NCI-H1417 treated with DMSO at 0.1 percent for 48 hours (cell line): ENCODE results near the gene VSIR.

Experiments
- DNase-seq: peaks from one replicate; lab custom pipeline; 2025; lab: John Stamatoyannopoulos, UW

VSIR gene

DNA sequence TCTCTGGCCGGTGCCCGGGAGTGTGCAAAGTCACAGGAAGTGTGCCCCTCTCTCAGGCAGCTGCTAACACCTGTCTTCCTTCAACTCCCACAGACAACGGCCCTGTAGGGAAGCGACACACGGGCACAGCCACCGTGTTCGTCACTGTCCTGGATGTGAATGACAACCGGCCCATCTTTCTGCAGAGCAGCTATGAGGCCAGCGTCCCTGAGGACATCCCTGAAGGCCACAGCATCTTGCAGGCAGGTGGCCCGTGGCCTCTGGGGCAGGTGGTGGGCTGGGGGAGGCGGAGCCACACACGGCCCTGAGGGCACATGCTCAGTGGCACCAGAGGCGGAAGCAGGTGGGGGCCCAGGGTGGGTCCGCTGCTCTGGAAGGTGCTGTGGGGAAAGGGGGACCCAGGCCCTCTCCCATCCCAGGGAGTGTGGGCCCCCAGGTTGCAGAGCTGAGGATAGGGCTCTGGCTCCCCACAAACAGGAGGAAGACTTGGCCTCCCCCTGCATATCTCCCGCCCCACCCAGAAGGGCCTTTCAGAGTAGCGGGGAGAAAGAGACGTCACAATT lies 60.7 kb downstream of the VSIR start:
- no peak for DNase-seq

DNA sequence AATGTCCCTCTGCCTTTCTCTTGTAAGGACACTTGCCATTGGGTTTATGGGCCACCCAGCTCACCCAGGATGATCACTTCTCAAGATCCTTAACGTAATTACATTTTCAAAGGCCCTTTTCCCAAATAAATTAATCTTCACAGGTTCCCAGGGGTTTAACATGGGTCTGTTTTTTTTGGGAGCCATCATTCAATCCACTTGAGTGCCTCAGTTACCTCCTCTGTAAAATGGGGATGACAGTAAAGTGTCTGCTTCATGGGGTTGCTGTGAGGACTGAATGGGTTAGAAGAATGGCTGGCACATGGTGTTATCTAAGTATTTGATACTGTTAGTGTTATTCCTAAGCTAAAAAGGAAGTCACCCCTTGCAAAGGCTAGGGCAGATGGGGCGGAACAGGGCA lies 61.1 kb downstream of the VSIR start:
- no peak for DNase-seq

DNA sequence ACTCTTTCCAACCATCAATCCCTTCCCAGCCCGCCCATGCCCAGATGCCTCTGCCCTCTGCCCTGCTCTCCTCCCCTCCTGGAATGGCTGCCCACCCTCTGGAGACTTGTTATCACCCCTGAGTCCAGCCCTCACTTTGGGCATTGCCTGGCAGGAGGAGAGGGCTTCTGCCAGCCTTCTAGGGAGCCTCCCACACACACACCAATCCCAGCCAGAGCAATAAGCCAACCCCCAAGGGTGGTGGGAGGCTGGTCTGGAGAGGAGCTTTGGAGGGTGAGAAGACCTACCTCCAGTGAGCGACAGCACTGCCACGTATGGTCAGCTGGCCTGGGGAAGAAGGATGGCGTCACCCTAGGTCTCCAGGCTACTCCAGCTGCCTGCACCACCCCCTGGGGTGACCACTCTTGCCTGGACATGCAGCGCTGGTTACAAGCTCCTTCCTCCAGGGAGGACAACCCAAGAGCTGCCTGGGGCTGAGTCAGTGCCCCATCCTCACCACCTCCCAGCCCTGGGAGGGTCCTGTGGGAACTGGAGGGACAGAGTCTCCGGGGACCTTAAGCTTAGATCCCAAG lies 62.2 kb downstream of the VSIR start:
- DNase-seq, result no peak

DNA sequence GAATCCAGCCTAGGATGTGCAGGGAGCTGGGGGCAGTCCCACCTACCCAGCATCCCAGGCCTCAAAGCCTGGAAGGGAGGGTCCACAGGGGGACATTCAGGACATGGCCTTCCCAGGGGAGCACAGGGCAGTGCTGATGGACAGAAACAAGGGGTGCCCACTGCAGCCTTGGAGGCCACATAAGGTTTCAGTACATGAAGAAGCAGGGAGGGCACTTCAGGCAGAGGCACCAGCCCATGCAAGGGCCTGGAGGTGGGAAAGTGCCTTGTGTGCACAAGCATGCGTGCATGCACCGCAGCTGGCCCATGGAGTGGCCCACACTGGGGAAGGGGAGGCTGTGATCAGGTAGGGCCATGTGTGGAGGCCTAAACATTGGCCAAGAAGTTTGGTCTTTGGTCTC lies 62.8 kb downstream of the VSIR start:
- no peak for DNase-seq

DNA sequence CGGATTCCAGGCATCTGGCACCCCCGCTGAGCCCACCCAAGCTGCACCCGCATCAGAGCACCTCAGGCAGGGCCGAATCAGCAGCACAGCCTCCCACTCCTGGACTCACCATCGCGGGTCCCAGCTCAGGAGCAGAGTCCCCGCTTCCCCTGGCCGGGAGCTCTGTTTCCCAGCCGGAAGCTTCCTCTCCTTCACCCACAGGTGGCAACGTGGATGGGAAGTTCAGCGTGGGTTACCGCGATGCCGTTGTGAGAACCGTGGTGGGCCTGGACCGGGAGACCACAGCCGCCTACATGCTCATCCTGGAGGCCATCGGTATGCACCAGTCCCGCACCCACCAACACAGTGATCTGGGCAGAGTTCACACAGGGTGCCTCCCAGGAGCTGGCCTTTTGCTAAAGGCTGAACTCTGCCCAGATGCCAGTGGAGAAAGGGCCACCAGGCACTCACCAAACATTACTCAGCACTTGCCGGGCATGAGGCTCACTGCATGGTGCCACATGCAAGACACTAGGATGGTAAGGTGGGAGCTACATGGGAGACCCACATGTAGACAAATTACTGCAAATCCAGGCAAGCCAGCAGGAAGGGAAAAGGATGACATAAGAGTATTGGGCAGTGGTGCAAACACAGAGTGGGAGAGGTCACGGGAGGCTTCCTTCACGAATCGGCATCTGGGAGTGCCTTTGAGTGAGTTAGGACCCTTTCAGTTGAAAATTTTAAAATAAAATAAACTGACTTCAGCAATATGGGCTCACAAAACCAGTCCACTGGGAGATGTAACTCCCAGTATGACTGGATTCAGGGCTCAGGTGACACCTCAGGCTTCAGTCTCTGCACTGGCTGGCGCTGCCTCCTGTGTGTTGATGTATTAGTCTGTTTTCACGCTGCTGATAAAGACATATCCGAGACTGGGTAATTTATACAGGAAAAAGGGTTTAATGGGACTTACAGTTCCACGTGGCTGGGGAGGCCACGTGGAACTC lies 64.1 kb downstream of the VSIR start:
- no peak for DNase-seq

DNA sequence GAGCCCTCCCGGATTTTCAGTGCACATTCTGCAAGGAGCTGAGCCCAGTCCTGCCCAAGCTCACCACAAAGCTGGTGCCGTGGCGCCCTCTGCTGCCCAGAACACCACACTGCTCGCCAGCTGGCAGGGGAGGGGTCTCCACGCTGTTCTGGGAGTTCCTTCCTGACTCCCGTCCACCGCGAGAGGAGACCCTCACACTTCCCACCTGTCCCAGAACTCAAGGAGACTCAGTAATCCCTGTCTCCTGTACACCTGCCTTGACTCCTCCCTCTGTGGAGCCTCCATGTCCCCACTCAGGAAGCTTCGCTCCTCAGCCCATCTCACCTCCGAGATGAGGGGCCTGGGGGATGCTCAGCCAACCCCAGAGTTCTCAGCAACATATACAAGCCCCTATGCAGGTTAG lies 65.0 kb downstream of the VSIR start:
- no peak for DNase-seq

DNA sequence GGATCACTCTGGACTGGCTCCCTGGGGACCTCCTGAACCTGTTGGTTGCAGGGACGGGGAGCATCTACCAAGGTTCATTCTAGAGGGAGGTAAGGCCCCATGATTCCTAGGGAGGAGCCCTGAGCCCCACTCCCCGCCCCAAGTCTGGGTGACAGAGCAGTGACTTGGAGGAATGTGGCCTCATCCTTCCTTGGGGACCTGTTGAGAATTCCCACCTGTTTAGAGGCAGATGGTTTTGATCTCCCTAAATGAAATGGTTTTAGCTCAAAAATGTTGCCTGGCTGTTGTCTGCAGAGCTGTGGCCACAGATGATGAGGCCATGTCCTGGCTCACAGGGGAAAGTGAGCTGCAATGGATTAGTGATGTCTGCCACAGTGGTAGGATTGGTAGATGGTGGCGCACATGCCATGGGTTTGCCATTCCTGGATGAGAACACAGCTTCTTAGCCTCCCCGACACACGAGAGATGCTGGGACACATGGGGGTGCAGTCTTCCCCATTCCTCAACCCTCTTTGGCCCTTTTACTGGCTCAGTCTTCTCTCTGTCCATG lies 66.0 kb downstream of the VSIR start:
- no peak for DNase-seq

DNA sequence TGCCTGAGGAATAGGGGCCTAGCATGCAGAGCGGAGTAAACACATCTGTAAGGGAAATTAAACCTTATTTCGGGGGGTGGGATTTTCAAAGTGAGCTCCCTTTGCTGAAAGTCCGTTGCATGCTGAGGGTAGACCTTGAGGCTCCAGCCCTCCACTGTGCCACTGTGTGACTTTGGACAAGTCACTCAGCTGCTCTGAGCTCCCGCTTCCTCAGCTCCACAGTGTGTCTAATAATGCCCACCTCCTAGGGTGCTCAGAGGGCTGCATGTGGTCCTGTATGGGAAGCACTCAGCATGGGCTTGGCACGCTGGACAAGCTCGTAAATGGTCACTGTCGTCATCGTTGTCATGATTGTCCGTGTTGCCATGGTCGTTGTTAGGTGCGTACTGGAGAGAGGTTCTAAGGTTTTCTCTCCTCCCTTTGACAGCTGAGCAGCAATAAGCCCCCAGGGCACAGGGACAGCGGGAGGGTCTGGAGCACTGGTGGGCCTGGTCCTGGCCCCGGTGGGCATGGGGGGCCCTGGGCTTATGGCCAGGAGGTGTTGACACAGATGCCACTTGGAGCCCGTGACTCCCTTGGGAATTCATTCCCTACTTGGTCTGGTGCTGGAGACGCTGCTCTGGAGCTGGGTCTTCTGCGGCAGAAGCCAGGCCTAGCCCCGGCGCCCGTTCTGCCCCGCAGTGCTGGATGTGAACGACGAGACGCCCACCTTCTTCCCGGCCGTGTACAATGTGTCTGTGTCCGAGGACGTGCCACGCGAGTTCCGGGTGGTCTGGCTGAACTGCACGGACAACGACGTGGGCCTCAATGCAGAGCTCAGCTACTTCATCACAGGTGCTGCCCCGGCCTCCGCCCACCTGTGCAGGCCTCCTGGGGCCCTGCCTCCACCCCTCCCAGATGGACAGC lies 66.9 kb downstream of the VSIR start:
- no peak for DNase-seq

DNA sequence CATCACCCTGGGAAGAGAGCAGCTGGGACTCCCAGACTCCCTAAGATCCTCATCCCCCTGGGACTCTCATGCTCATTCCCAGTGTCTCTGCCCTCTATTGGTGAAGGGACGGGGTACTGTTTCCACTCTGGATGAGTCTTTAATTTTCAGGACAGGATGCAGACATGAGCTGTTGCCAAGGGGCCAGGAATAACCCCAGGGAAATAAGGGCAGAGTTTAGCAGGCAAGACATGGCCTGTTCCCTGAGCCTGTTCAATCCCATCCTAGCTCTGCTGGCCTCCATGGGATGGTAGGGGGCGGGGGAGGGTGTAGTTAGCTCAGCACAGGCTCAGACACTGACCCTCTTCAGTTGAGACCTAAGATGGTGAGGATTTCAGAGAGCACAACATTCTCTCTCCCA lies 67.7 kb downstream of the VSIR start:
- no peak for DNase-seq

DNA sequence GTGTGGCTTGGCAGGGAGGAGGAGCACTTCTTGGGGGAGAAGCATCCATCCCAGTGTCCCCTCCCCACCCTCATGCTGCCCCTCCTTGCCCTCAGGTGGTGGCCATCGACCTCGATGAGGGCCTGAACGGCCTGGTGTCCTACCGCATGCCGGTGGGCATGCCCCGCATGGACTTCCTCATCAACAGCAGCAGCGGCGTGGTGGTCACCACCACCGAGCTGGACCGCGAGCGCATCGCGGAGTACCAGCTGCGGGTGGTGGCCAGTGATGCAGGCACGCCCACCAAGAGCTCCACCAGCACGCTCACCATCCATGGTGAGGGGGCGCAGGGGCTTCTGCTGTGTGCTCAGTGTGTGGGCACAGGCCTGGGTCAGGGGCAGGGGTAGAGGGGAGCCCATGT lies 68.5 kb downstream of the VSIR start:
- no peak for DNase-seq

DNA sequence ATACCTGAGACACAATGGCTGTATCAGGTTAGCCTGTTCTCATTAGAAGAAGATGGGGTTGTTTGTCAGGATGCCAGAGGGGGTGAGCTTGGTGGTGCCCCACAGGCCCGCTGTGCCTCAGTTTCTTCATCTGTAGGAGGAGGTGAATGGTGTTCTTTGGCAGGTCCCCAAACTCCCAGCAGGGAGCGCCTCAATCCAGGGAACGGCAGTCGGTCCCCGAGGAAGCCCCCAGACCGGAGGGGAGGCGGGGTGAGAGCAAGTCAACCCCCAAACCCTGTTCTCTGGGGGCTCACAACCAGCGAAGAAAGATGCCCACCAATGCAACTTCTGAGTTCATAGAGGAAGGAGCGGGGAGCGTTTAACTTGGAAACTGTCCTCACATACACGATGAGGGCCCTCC lies 69.7 kb downstream of the VSIR start:
- DNase-seq, result no peak

DNA sequence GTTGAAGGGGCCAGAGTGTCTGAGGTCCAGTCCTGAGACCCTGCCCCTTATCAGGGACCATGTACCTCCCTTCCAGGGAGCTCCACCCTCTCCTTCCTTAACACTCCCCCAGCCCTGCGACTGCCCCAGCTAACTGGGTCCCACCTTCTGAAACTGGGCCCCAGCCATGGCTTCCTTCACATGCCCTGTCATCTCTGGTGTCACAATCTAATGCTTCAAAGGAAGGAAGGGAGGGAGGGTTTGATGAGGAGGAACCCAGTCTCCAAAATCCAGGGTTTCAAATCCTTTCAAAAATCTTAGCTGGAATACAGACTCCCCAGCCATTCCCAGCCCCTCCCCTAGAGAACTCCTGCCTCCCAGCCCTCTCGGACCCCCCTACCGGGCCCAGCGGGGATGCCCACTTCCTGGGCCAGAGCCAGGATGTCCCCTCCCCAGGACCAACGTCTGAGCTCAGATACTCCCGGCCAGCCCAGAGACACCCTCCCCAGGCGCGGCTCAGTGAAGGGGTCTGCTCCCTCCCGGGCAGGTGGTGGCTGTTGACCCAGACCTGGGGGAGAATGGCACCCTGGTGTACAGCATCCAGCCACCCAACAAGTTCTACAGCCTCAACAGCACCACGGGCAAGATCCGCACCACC lies 71.7 kb downstream of the VSIR start:
- DNase-seq, result no peak

DNA sequence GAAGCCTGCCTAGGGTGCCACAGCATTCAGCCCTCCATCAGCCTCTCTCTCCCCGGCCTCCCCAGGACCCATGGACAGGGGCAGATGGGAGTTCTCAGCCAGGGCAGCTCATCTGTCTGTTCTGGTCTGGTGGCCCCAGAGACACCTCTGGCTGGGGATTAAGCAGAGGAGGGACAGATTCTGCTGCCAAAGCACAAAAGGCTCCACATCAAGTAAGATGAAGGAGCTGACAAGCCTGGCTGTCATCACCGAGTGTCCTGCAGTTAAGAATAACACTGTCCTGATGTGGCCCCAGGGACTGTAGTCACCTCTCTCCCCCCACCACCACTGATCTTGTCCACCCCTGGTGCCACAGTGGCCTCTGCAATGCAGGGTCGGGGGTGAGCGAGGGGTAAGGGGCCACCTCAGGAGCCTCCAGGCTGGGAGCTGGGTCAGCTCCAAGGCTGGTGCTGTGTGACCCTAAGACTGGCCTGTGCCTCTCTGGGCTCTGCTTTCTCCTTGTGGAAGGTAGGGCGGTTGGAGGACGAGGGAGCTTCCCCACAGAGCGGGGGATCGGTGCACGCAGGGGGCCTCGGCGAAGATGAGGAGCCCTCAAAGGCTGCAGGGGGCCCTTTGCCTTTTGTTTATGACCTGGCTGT lies 72.5 kb downstream of the VSIR start:
- DNase-seq, result no peak

DNA sequence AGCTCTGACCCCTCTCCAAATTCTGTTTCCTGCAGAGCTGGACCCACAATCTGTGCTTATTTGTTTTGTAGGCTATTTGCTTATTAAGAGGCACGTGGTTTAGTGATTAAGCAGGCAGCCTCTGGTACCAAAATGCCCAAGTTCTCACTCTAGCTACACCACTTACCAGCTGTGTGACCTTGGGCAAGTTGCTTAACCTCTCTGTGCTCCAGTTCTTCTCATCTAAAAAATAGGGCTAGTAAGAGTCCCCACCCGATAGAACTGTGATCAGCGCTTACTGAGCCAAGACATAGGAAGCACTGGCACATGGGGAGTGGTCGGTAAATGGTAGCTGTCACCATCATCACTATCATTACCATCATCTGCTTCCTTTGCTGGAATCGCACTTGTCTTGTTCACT lies 74.6 kb downstream of the VSIR start:
- DNase-seq, result no peak

DNA sequence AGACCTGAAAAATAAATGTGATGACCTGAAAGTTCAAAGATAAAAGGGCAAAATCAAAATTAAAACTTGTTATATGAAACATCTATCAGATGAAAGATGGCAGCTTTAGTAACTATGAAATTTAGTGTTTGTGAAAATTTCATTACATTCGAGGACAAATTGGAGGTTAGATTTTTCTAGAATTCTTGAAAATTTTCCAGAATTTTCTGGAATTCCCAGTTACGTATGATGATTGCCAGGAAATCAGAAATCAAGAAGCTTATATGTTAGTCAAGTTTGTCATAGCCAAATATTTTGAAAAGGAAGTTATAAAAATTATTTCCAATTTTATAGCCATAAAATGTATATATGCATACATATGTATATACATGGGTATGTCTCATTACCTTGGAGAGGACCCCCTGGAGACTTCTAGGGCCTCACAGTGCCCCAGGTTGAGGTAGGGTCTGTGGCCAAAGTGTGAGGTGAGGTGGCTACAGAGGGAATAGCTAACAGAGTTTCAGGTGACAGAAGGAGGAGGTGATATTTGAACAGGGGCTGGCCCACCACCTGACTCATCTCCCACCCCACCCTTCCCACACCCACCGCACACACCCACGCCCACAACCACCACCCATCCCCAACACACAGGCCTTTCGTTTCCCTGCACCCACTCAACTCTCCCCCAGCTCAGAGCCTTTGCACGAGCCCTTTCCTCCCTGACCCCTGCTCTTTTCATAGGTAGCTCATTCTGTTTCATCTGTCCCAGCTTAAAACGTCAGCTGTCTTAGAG lies 75.2 kb downstream of the VSIR start:
- DNase-seq, result no peak
